Stimulated activated CD4-positive, alpha-beta T cell treated with anti-CD3 and anti-CD28 coated beads, Interleukin-2, amount 100 ng/mL, for 48 hours (primary cell): ENCODE results near the gene BFSP1.

Experiments used
- DNase-seq, 2 donors: peaks; one replicate each; pipeline ENCODE4 v3.0.0-alpha.2; 2020

BFSP1 gene

DNA sequence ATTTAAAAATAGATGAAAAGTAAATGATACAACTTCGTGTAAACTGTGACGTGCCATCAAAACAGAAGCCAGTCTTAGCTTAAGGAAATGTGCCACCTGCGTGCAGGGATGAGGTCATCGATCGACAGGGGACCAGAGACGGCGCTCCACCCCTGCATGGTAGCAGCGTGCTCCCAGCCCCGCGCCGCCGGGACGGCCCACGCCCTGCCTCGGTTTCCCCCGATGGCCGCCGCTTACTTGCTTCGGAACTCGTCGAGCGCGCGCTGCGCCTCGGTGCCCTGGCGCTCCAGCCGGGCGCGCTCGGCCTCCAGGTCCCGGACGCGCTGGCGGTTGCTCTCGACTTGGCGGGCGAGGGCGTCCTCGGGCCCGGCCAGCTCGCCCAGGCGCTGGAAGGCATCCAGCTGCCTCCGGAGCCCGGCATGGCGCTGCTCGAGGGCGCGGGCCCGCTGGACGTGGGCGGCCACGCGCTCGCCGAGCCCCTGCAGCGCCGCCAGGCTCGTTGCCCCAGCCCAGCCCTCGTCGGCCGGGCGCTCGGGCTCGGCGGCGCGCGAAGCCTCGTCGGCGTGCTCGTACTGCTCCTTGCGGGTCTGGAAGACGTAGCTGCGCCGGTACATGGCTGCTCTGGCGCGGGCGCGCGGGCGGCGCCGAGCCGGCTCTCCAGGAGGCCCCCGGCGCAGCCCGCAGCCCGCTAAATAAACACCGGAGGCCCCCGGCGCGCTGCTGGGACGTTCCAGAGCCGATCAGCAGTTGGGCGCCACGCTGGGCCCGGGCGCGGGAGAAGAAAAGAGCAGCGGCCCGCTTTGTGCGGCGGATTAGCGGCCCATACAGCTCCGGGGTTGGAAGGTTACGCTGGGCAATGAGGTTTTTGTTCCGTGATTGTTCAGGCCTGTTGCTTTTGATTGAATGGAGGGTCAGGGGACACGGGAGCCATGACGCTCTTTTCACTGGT, at the start of gene BFSP1:
BFSP1 (minus strand) TSS at position 664 of the 949 bp plus-strand sequence; CDS start at position 614, 50 bp downstream.
- peak; percentile 33 to 50 for DNase-seq

DNA sequence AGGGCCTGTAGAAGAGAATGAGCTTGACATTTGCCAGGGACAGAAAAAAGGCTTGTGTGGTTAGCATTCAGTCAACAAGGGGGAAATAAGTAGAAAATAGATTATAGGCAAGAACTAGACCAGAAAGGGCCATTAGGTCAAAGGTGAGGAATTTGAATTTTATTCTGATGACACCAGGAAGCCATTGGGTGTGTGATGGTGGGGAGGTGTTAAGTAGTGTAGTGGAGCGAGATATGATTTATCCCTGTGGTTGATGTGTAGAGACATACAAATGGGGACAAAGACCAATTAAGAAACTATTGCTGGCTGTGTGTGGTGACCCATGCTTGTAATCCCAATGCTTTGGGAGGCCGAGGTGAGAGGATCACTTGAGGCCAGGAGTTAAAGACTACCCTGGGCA, 49.7 kb upstream of the BFSP1 start:
- no peak for DNase-seq

DNA sequence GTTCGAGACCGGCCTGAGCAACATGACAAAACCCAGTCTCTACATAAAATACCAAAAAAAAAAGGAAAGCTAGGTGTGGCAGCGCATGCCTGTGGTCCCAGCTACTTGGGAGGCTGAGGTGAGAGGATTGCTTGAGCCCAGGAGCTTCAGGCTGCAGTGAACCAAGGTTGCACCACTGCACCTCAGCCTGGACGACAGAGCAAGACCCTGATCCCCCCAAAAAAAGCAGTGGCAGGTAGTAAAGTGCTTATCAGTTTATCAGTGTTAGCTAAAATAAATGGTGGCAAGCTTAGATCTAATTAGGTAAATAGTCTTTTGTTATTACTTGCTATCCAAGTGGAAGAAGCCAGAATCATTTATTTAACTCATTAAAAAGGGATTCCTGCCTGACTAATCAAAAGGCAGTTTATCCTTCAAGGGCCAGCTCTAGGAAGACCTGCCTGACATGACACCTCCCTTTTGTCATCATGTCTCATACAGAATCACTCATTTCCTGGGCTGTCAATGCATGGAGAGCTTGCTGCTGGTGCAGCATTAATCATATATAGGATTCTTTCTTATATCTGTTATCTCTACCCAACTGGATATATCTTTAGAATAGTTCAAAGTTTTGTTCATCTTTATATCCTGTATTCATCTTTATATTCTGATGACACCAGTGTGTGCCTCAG, 48.3 kb upstream of the BFSP1 start:
- DNase-seq = no peak

DNA sequence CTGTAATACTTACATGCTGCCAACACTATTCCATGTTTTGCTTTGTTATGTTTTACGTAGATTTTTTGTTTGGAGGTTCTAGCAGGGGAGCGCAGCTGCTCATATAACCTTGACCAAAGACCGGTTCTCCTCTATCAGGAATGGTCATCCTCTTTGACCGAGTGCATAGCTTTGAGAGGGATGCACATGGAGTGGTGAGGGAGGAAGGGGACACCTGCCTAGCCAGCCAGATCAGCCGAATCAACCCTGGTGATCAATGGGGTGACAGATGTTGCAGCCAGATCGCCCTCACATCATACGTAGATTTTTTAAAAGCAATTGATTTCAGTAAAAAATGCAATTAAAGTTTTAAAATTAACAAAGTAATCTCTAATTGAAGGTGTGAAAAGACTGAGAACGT, 45.0 kb upstream of the BFSP1 start:
- no peak for DNase-seq

DNA sequence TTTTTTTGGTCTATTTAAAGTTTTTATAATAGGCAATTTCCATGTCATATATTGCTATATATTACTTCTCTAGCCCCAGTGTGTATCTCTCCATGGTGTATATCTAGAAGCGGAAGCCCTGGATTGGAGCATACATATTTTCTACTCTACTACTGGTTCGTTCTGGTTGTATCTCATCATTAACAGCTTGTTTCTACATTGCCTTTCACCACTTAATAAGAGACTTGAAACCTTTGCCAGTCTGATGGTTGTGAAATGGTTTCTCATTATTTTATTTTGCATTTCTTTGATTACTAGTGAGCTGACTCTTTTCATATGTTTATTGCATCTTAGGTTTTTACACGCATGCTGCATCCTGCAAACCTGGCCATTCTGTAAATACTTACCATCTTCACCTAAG, 42.3 kb upstream of the BFSP1 start:
- no peak for DNase-seq

DNA sequence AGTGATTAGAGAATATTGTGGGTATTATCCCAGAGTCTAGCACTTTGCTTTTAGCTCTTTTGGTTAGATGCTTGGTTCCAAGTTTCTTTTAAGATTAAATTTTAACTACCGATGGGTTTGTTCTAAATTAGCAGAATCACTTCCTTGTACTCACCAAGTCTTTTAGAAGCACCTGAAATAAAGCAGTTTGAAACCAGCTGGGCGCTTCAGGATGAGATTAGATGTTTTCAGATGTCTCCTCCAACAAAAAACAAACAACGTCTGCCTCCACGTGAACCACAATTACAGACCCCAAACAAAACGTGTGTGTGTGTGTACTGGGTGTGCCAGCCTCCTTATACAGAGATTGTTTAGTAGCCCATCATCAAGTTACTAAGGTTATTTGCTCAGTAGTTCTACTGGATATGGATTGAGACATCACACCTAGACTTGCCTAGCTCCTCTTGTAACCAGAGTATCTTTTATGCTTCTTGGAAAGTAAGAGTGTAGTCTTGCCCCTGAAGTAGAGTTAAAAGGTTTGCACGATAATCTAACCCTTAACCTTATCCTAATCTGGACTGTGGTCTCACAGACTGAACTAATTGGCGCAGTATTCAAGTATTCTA, 41.0 kb upstream of the BFSP1 start:
- DNase-seq = no peak

DNA sequence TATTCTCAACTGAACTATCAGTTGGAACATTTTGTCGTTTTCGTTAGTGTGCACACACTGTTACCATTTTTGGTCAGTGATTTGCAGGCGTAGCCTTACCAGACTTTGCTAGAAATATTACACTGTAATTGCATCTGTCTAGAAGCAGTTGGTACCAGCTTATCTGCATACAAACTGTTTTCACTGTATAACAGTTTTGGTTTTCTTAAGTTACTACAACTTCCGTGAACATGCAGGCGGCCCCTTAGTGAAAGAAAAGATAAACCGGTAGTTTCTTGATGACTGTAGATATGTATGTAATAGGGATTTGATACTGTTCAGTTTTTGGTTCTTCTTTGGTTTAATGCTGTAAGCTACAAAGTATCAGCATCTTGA, 40.0 kb upstream of the BFSP1 start:
- DNase-seq = no peak

DNA sequence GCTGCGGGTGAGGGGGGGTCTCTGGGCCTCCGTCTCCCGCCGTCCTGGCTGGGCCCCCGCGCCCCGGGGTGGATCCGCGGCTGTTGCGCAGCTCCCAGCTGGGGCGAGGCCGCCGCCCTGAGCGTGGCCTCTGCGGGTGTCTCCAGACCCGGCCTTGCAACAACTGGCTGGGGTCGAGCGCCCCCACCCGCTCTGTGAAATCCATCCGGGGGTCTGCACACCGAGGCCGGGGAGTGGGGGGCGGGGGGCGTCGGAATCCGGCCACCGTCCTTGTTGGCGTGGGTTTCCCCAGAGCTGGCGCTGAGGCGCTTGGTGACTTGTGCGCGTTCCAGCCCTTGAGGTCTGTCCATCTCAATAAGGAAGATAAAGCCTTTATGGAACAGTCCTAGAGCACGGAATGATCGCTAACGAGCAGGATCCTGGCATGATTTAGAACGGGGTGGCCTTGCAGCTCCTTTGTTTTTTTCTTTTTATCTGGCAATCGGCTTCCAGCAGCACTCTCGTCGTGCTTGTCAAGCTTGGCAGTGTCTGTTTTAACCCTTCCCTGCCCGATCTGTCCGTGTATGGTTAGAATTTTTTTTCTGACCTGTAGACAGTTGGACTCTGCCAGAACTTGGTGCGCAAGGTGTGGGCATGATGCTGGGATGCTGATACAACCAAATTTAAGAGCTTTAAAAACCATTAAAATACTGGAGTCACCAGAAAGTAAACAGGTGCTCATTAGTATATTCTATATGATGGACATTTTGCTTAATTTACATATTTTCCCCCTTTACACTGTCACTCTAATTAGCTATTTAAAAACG, 39.4 kb upstream of the BFSP1 start:
- peak in 1 of 2 donors; percentile 9 for DNase-seq

DNA sequence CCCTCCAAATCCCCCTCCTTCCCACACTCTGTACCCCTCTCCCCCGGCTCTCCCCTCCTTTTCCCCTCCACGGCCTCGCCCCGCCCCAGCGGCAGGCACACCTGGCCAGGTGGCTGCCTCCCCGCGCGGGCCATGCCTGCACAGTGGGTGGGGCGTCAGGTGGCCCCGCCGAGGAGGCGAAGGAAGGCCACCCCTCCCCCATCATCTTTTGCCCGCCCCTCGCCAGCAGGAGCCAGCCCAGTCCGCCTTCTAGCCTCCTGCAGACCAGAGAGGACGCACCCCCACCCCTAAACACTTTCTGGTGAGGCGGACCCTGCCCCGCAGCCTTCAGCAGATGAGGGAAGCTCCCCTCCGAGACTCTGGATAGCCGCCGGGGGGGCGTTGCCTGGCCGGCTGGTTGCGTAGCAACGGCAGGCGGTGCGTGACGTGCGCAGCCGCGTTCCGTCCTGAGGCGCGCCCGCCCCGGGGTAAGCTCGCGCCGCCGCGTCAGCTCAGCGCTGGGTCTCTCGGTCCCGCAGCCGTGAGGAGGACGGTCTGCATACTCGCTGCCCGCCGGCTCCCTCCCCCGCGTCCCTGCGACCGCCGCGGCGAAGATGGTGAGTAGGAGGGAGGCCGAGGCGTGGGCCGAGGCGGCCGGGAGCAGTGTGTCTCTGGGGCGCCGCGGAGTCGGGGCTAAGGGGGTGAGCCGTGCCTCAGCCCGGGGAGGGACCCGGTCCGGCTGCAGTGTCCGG, 38.6 kb upstream of the BFSP1 start, which contains the start of gene DSTN:
DSTN (plus strand) TSS at position 460 of the 731 bp plus-strand sequence; CDS start at position 594, 134 bp downstream.
- DNase-seq = peak; percentile 79 to 81

DNA sequence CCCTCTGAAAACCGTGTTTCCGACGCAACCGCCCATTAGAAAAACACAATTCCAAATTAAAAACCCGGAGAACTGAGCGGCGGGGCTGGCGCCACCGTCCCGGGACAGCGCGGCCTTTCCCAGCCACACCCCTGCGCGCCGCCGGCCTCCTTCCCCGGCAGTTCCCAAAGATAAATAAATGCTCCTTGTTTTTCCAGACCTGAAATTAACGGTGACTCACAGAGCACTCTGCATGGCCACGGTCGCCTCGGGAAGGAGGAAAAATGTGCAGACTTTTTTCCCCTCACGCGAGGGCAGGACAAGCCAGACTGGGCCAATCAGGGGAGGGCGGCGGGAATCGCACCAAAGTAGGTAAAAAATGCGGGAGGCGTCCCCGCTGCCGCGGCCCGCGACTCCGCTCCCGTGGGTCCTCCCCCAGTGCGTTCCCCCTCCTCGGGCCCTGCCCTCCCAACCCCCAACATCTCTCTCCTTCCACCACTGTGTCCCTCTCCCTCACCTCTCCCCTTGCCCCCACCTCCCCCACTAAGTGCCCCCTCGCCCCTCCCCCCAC, 37.9 kb upstream of the BFSP1 start:
- DNase-seq = no peak

DNA sequence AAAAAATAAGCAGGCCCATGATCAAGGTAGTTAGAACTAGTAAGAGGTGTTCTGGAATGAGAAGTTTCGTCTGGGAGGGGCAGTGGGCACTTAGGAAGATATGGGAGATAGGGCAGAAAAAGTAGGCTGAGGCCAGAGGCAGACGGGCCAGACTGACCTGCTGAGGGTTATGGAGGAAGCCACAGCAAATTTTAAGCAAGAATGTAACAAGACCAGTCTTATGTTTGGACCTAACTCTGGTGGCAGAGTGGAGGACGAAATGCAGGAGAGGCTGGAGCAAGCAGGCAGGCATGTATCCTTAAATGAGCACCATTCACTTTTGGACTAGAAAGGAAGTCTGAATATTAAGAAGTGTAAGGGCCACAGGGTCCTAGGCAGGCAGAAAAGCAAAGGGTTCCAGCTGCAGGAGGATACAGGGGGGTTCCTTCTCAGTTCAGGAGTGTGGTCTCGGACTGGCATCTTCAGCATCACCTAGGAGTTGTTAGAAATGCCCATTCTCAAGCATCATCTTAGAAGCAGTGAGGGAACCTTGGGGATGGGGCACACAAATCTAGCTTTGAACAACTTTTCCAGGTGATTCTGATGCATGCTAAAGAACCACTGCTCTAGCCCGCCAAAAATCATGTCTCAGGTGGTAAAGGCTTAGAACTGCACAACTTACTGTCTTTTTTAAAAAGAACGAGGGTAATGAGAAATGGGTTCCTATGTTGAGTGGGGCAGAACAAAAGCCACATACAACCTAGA, 37.0 kb upstream of the BFSP1 start:
- DNase-seq = no peak

DNA sequence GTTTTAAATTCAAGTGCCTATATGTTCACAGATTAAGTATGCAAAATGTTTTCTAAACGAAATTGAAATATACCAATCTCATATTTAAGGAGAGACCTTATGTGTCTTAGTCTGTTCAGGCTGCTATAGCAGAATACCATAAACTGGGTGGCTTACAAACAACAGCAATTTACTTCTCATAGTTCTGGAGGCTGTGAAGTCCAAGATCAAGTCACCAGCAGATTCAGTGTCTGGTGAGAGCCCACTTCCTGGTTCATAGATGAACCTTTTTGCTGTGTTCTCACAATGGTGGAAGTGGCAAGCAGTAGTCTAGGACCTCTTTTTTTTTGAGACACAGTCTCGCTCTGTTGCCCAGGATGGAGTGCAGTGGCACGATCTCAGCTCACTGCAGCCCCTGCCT, 35.2 kb upstream of the BFSP1 start:
- DNase-seq = no peak

DNA sequence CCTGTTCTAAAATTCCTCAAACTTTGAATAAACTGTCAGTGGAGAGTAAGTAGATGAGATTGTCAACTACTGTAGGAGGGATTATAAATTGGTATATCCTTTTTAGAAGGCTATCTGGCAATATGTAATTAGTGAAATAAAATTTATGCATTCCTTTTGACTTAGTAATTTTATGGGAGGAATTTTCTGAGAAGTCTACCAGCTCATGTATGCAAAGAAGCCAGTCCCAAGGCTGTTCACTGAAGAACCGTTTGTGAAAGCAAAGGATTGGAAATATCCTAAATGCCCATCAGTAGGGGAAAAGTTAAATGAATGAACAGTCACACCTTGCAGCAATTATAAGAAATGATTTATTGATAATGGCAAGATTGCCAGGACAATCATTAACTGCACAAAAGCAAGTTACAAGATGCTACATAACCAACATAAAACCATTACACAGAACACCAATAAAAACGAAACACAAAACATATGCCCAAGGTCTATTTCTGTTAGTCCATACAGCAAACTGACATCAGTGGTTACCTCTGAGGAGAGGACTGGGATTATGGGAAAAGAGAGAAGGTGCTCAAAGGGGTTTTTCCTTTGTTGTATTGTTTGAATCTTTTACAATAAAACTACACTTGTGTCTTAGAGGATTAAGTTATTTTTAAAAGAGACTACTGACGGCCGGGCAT, 34.1 kb upstream of the BFSP1 start:
- DNase-seq = no peak

DNA sequence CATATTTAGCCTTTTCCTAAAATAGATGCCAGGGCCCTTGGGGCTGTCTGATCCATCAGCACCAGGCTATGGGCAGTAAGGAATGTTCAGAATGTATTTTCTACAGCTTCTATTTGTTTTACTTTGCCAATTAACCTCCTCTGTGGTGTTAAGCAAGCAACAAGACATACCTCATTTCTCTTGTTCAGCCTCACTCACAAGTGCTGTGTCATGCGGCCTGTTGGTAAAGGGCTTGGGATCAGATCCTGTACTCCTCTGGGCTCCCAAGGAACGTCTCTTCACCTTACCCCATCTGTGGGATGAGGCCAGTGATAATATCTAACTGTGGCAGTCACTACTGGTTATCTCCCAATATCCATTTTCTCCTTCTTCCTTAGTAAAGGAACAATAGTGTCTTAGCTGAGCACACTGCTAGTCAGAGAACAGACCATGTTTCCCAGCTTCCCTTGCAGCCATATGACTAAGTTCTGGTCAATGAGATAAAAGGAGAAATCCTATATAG, 31.7 kb upstream of the BFSP1 start:
- DNase-seq = no peak

DNA sequence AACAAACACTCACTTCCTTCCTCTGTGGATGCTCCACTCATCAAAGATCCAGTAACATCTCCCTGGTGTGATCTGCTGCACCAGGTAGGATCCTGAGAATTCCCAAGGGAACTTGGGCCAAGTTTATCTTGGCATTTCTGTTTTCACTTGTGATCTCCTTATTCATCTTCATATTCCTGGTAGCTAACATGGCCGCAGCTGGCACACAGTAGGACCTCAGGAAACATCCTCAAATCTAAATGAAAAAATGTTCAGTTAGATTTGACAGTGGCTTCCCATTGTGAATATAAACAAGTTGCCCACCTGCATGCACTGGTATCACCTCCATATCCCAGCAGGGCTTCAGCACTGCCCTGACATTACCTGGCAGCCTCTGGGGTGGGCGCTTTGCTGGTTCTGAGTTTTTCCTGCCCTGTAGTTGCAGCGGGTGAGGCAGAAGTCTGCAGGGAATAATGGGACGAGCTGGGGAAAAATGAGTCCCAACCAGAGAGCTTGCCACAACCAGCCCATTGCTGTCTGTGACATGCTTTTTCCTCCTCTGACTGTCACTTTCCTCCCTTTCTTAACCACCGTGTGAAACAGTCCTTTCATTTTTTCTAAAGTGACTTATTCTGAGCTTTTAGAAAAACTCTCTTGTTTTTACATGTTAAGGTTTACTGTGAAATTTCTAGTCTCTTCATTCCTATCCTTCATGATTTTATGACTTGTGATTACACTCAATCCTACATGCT, 29.3 kb upstream of the BFSP1 start:
- peak in 1 of 2 donors; percentile 11 for DNase-seq

DNA sequence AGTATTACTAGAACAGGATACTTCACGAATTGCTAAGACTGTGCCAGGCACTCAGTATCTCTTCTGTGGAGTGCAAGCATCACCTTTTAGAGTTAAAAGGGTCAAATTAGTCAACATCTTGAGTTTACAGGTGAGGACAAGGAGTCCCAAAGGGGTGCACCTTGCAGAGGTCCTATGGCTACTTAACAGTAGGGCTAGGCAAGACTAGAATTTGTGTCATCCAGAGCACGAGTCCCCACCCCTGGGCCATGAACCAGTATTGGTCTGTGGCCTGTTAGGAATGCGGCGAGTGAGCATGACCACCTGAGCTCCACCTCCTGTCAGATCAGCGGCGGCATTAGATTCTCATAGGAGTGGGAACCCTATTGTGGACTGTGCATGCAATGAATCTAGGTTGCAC, 28.2 kb upstream of the BFSP1 start:
- no peak for DNase-seq

DNA sequence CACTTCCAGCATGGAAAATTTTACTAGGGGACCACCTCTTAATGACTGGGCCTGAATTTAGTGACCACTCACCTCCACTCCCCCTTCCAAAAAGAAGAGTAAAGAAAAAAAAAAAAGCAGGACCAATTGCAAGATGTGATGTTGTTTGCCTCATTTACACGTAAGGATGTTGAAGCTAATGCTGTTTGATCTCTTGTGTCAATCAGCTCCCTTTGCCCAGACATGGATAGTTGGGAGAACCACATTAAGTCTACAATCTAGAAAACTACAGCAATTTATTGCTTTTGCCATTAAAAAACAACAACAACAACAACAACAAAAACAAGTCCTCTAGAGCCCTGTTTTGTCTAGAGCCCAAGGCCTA, 27.7 kb upstream of the BFSP1 start:
- DNase-seq = no peak

DNA sequence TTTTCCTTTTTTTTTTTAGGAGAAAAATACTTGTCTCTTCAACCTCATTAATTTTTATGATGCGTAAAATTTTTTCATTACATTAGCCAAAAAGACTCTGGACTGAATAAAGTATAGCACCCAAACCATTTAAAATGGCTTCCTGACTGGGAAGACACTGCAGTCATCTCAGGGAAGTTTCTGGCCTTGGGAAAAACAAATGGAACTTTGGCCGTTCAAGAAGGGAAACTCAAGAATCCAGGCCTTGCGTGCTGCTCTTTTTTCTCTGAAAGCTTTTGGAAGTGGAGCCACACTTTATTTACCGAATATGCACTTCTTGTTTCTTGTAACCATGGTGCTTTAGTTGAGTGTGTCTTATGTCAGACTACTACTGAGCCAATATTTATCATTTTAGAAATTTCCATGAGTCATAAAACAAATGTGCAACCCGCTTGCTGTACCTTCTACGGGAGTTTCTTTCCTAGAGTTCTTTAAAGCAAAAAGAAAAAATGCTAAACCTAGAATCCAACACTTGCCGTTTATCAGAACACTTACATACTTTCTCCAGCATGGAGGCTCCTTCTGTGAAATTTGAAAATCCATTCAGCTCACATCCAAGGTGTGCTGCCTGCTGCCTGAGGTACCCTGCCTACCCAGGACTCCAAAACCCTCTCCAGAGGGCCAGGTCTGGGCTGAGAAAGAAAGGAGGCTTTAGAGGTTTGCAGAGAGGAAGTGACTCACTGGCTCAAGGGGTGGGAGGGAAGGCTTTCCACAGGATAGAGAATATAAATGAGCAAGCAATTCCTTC, 27.2 kb upstream of the BFSP1 start:
- peak; percentile 15 to 22 for DNase-seq

DNA sequence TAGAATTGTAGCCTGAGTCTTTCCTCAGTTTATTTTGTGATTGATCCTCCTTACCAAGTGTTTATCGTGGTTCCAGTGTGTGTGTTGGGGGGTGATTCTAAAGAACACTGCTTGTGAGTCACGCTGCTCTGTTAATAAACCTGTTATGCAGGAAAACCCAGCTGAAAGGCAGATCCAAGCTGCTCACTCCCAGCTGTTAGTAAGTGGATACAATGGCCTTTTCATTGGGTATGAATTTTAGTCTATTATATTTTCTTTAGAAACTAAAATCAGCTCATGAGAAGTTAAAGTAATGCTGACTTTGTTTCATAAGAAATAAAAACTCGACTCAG, 26.5 kb upstream of the BFSP1 start:
- no peak for DNase-seq
